COLO829 (cell line): Measurements from ENCODE around the gene AKAP6.

ENCODE experiments used
- DNase-seq: peaks from one replicate; pipeline ENCODE4 v3.0.0; 2012; ENCODE audit warnings: low spot score

AKAP6 gene

DNA sequence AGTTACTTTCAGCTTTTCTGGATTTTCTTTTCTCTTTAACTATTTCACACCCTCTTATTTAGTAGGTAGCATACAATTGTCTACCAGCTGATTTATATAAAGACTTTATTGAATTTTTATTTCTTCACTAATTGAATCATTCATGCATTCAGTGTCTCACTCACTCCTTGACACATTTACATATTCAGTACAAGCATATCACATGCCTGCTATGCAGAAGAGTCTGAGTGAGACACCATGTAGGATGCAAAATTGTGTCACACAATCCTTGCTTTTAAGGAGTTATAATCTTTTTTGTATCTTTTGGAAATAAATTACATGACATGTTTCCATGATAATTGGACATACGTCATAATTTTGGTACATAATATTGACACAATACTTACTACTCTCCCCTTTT, 83.0 kb downstream of the AKAP6 start:
- DNase-seq = no peak

- no peak for DNase-seq
These were observed 83.4 kb downstream of the AKAP6 start for GRCh38 chr14:32412532-32412931.

GRCh38 chr14:32413967-32414640, 85.0 kb downstream of the AKAP6 start:
- DNase-seq = no peak

DNA sequence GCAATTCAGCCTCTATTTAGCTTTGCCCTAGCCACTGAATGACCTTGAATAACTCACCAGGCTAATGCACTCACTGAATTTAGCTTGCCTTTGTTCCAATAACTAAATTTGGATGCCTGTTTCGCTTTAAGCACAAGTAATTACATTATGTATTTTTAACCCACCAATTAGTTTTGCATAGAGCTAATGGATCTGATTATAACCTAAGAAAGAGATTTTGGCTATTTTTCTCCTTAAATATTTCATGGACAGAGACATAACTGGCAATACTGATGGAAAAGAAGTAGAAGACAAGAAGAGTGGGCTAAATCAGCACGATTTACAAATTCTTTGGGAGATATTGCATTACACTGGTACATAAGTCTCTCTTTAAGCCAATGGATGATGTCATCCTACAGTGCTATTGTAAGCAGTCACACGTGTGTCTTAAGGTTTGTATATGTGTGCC, 85.7 kb downstream of the AKAP6 start:
- DNase-seq = no peak

- DNase-seq = peak; percentile 63
These were observed 89.0 kb downstream of the AKAP6 start for GRCh38 chr14:32417956-32418552.

DNA sequence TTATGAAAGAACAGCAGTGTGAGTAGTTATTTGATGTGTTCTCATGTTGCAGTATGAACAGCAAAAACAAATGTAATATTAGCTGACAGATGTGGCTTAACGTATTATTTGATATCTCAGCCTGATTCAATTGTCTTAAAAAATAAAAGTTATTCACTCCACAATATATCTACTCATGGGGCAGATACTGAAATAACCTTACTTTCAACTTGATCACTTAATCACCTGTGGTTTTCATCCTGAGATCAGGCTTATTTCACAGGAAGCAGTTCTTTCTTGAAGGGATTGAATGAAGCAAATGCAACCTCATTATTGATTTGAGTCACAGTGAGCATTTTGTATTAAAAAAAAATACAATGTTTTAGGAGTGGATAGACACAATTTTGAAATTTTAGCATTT, 90.3 kb downstream of the AKAP6 start:
- DNase-seq = no peak

GRCh38 chr14:32421781-32422180, 92.7 kb downstream of the AKAP6 start:
- no peak for DNase-seq

DNA sequence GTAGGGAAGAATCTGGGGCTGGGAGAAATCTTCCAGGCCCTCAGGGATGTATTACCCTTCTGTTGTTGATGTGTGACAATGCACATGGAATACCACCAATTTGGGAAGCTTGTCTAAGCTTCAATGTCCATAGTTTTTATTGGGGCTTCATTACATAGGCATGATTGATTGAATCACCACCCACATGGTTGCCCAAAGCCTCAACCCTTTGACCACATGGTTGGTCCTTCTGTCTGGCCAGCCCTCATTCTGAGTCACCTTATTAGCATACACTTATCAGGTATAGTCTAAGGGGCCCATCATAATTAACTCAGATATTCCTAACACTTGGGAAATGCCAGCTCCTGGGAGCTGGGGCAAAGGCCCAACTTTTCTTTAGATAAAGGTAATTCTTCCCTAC, 93.3 kb downstream of the AKAP6 start:
- no peak for DNase-seq

- no peak for DNase-seq
These were observed 96.9 kb downstream of the AKAP6 start for GRCh38 chr14:32426028-32426427.

DNA sequence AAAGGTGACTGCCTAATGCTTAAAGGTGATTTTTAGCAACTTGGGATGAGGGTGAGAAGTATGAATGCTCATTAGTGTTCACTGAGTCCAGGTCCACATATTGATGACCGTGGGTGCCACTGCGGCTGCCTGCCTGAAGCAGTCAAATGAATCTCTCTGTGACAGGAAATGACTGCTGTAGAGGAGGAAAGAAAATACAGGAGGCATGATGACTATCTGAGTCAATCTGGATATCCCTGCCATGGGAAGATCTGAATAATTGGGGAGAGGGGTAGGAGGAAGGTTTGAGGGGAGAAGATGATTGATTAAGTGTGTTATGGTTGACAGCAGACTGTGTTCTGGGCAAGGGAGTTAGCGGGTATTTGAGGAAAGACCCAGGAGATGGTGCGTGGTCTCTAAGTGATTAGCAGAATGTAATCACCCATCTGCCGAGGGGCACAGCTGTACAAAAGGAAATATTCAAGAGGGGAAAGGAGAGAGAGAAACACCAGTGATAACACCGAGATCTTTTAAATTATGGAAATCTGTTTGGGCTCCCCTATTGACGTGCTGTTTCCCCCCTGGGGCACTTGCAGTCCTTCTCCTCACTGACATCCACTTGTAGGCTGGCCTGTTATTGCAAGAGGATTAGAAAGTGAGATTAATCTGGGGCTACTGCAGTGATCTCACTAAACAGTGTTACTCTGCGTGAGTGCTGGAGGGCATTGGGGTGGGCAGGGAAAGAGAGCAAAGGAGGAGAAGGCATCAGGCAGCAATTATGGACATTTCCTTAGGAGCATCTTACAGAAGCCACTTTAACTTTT, 97.7 kb downstream of the AKAP6 start:
- DNase-seq = no peak

- DNase-seq = no peak
These were observed 98.8 kb downstream of the AKAP6 start for GRCh38 chr14:32427726-32428528.

- no peak for DNase-seq
These were observed 99.8 kb downstream of the AKAP6 start for GRCh38 chr14:32428875-32429274.

- DNase-seq = no peak
These were observed 101.2 kb downstream of the AKAP6 start for GRCh38 chr14:32430326-32430725.

DNA sequence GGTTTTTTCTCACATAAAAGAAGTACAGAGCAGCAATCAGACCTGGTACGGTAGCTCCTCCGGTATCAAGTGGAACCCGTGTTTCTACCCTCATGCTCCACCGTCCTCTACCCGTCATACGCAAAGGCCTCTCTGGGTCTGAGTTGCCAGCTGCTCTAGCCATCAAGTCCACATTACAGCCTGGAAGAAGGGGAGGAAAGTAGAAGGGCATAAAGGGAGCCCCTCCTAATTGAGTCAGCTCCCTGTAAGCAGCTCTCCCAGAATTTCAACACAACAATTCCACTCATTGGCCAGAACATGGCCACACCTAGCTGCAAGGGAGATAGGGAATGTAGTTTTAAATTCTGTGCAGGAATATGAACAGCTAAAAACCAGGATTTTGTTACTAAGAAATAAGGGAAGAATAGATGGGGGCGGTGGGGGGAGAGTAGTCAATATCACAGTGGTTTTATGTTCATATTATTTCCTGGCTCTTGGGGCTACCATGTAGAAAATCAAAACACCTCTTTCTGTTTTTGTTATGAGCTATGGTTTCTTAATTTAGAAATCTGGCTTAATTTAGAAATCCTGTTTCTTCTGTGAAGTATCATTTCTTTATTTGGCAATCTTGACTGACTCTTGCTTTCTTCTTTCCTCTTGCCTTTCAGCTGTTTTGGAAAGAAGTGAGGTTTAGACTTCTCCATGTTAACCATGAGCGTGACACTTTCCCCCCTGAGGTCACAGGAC, 103.9 kb downstream of the AKAP6 start:
- DNase-seq = no peak

DNA sequence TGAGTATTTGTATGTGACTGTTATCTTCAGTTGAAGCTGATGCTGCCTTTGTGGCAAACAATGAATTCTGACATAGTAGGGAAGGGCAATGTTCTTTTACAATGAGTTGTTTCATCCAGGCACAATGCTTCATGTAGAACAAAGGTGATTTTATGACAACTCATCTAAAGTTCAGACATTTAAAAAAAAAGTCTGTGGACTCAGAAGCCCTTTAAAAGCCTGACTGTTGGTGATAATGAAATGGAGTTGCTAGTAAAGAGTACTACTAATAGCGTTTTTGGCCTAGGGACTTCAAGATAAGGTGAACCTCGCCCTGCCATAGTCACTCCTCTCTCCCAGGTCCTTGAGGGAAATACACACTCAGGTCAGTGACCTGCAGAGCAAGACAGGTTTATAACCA, 105.1 kb downstream of the AKAP6 start:
- no peak for DNase-seq

GRCh38 chr14:32434880-32435279, 105.8 kb downstream of the AKAP6 start:
- no peak for DNase-seq

- no peak for DNase-seq
These were observed 106.3 kb downstream of the AKAP6 start for GRCh38 chr14:32435411-32435810.

DNA sequence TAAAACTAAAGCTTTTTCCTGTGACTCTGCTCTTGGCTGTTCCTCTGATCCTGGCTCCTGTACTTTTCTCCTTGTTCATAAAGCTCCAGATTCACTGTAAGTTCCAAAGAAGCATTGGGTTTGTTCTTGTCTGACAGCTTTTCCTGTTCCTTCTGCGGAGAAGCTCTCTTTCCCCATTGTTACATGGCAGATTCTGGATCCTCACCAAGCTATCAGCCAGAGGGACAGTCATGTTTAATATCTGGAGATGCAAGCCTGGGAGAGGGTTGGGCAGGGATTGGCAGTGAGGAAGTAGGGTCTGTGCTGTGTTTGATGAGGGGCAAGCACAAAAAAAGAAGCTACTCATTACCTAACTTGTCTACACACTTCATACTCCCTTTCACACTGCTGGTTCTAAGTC, 107.9 kb downstream of the AKAP6 start:
- DNase-seq = no peak

GRCh38 chr14:32438517-32438916, 109.4 kb downstream of the AKAP6 start:
- DNase-seq = no peak

DNA sequence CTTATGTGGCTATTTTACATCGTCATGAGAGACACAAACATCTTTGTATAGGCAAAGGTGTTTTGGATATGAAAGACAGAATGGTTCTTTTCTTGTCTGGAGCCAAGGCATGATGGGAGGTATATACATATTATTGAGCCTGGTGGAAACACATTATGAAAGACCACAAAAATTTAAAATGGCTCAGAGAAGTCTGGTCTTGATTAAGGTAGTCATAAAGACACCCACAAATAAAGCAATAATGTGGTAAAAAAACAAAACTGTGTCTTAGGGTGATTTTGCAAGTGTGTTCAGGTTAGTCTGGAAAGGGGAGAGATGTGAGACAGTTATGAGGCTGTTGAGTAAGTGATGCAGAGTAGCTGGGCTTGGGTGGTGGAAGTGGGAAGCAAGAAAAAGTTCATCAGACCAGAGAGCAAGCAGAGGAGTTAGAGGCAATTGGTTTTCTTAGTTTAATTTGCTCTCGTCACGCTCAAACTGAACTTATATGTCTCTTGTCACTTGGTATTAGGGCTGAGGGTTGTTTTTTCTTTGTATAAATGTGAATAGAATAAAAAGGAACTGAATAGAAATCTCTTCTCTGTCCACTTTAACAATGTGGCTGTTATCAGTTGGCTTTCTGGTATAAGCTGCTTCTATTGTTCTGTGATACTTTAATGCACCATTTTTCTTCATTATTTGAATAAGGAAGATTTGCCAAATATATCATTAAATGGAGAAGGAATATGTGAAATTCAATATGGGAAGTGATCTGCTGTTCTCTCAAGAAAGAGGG, 115.0 kb downstream of the AKAP6 start:
- no peak for DNase-seq

DNA sequence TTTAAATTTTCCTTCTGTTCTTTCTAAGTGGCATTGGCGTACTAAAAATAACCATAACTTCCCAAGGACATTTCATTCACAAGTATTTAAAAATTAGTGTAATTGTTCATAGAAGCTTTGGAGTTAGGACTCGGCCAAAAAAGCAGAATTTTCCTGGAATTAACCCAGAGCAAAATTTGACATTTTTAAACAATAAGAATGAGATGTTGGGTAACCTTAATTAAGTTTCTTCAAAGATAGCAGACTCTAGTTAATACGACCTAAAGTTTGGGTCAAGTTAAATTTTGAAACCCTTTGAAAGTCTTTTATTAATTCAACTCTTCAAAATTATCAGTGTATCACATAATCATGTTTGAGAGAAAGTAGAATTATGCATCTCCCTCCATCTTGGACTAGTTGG, 118.3 kb downstream of the AKAP6 start:
- DNase-seq = no peak
